Measurements from ENCODE around the gene KCTD17.

Gene KCTD17

GRCh38 chr22:37051391-37052385, at the start of gene KCTD17:
KCTD17 (plus strand) TSS chr22:37051742; CDS start chr22:37051761, 19 bp downstream.
- peak; percentile 96 for DNase-seq (ENCODE audit: low spot score)

GRCh38 chr22:37001826-37002225, 49.7 kb upstream of the KCTD17 start:
- no peak for DNase-seq (ENCODE audit: low spot score)

- DNase-seq (ENCODE audit: low spot score), result no peak
Measured at GRCh38 chr22:37002633-37003032, 48.9 kb upstream of the KCTD17 start.

GRCh38 chr22:37007651-37008050, 43.9 kb upstream of the KCTD17 start:
- no peak for DNase-seq (ENCODE audit: low spot score)

- no peak for DNase-seq (ENCODE audit: low spot score)
Measured at GRCh38 chr22:37008365-37008764, 43.2 kb upstream of the KCTD17 start.

GRCh38 chr22:37009490-37009889, 42.1 kb upstream of the KCTD17 start:
- DNase-seq (ENCODE audit: low spot score), result no peak

GRCh38 chr22:37010174-37010573, 41.4 kb upstream of the KCTD17 start:
- no peak for DNase-seq (ENCODE audit: low spot score)

- DNase-seq (ENCODE audit: low spot score), result no peak
Measured at GRCh38 chr22:37010976-37011375, 40.6 kb upstream of the KCTD17 start.

- DNase-seq (ENCODE audit: low spot score), result no peak
Measured at GRCh38 chr22:37011472-37011871, 40.1 kb upstream of the KCTD17 start.

GRCh38 chr22:37012262-37012904, 39.2 kb upstream of the KCTD17 start:
- DNase-seq (ENCODE audit: low spot score), result no peak

GRCh38 chr22:37012956-37013355, 38.6 kb upstream of the KCTD17 start:
- no peak for DNase-seq (ENCODE audit: low spot score)

GRCh38 chr22:37014415-37014806, 37.1 kb upstream of the KCTD17 start:
- no peak for DNase-seq (ENCODE audit: low spot score)

- DNase-seq (ENCODE audit: low spot score), result no peak
Measured at GRCh38 chr22:37014835-37015586, 36.5 kb upstream of the KCTD17 start.

- no peak for DNase-seq (ENCODE audit: low spot score)
Measured at GRCh38 chr22:37015587-37015878, 36.0 kb upstream of the KCTD17 start.

- no peak for DNase-seq (ENCODE audit: low spot score)
Measured at GRCh38 chr22:37016134-37016910, 35.2 kb upstream of the KCTD17 start.

GRCh38 chr22:37017356-37017755, 34.2 kb upstream of the KCTD17 start:
- no peak for DNase-seq (ENCODE audit: low spot score)

- DNase-seq (ENCODE audit: low spot score), result no peak
Measured at GRCh38 chr22:37018086-37018814, 33.3 kb upstream of the KCTD17 start.

GRCh38 chr22:37018815-37019308, 32.7 kb upstream of the KCTD17 start:
- DNase-seq (ENCODE audit: low spot score), result peak; percentile 47

GRCh38 chr22:37019309-37020191, 32.0 kb upstream of the KCTD17 start, which contains the start of the genes MPST and TST:
MPST (plus strand) TSS chr22:37019742; CDS start chr22:37019837, 95 bp downstream.
TST (minus strand) TSS chr22:37019447; CDS start chr22:37018732, 715 bp downstream.
- peak; percentile 85 for DNase-seq (ENCODE audit: low spot score)

- peak; percentile 57 for DNase-seq (ENCODE audit: low spot score)
Measured at GRCh38 chr22:37020192-37020479, 31.4 kb upstream of the KCTD17 start.
